Colonic mucosa (tissue), 4 donors: ENCODE results near the gene AUTS2. TPM values are rescaled to one million over a fixed set of nuclear protein-coding genes. Genes with fewer than 3 reads are reported as not detected.

Source experiments
- DNase-seq: peaks from one replicate; pipeline ENCODE4 v3.0.0-alpha.2; 2020
- H3K27ac ChIP-seq: fragments of 200-600 bp; one replicate; pipeline ENCODE4 v1.8.0; 2021
- H3K27me3 ChIP-seq: fragments of 200-600 bp; one replicate; pipeline ENCODE4 v1.8.0; 2021
- H3K36me3 ChIP-seq: fragments of 200-600 bp; one replicate; pipeline ENCODE4 v1.8.0; 2021
- H3K4me1 ChIP-seq: fragments of 200-600 bp; one replicate; pipeline ENCODE4 v1.8.0; 2021; ENCODE audit warnings: mild to moderate bottlenecking
- H3K4me3 ChIP-seq: fragments of 200-600 bp; one replicate; pipeline ENCODE4 v1.8.0; 2021
- H3K9ac ChIP-seq, 2 donors: one replicate each; pipeline ENCODE4 v1.7.0; 2013; ENCODE audit warnings: control low read depth in 2 of 2, low read depth in 2 of 2, low read length in 2 of 2
- H3K9me3 ChIP-seq: fragments of 200-600 bp; one replicate; pipeline ENCODE4 v1.8.0; 2021
- intact Hi-C: fragments of 100-400 bp; cut with DNase I; formaldehyde crosslinking; loops from one replicate; pipeline ENCODE4 v1.14.1; 2022
- total RNA-seq, 2 donors: library from RNA; stranded (reverse); fragmentation: NEBNext Ultra II Directional in 1 of 2; extraction: Animal tissue kit (Norgen Biotek cat#: 25700) in 1 of 2; gene quantifications; one replicate each; pipeline ENCODE4 v1.2.1, GENCODE V29; 2021
- TF ChIP-seq, protein P1 (sequence below): fragments of 200-600 bp; IDR thresholded peaks from one replicate; pipeline ENCODE4 v1.8.0; 2022; ENCODE audit warnings: antibody characterized with exemption, mild to moderate bottlenecking
- donor health status: healthy.
- donor health status: DM: no; HTN: no; CAD: no.
- donor health status: DM: no; HTN: no; CAD: no.

AUTS2 gene
- total RNA-seq, 2 donors from 2014 or later = 39.8 to 42.3 TPM

DNA sequence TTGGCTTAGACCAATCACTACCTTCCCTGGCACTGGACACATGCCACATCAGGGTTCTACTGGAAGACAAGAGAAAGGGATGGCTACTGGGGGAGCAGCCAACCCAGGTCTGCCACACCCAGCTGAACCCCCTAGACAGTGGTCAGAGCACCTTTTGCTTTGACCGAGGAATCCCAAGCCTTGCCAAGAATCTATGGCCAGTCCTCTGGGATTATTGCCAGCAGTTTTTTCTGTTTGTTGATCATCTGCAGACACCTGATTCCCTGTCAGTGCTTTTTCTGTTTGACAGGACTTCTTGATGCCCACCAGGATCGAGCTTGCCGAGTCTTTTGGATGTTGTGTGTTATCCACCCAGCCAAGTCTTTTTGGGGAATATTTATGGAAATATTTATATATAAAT is 1057.4 kb downstream of the AUTS2 start:
- DNase-seq = no peak
- H3K9ac ChIP-seq = no peak overlapping the region
- TF ChIP-seq, protein P1, sequence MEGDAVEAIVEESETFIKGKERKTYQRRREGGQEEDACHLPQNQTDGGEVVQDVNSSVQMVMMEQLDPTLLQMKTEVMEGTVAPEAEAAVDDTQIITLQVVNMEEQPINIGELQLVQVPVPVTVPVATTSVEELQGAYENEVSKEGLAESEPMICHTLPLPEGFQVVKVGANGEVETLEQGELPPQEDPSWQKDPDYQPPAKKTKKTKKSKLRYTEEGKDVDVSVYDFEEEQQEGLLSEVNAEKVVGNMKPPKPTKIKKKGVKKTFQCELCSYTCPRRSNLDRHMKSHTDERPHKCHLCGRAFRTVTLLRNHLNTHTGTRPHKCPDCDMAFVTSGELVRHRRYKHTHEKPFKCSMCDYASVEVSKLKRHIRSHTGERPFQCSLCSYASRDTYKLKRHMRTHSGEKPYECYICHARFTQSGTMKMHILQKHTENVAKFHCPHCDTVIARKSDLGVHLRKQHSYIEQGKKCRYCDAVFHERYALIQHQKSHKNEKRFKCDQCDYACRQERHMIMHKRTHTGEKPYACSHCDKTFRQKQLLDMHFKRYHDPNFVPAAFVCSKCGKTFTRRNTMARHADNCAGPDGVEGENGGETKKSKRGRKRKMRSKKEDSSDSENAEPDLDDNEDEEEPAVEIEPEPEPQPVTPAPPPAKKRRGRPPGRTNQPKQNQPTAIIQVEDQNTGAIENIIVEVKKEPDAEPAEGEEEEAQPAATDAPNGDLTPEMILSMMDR = no peak

DNA sequence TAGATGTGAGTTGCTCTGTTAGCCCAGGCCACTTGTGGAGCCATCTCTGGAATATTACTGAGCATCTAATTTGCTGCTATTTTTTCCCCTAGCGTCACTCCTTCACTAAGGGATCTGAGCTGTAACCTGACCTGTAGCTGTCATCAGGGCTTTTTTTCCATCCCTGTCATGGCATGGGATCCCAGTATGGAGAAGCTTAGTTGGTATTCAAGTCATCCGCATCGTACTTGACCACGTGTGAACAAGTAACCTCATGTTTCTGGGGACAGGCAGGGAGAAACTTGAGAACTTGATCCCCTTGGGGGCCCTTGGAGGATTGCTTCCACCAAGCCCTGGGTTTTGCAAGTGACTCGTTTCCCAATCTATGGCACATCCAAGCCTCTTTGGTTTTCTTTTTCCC is 1059.3 kb downstream of the AUTS2 start:
- no peak for DNase-seq
- Histone ChIP-seq H3K9ac (no peak overlapping the region), H3K27me3 (no peaks in the 10 kb centered on the region), H3K36me3 (no peaks in the 10 kb centered on the region), H3K4me1 (no peaks in the 10 kb centered on the region), H3K9me3 (no peaks in the 10 kb centered on the region), H3K27ac (no peak overlapping the region), H3K4me3 (no peak overlapping the region)
- TF ChIP-seq, protein P1 = no peak
- intact Hi-C loops = no loop called here

More for the DNA sequence above, 1057.4 kb downstream of the AUTS2 start:
- Histone ChIP-seq H3K36me3 (no peaks in the 10 kb centered on the region), H3K27me3 (no peaks in the 10 kb centered on the region), H3K9me3 (no peaks in the 10 kb centered on the region), H3K4me3 (no peak overlapping the region), H3K4me1 (no peaks in the 10 kb centered on the region), H3K27ac (no peak overlapping the region)
- intact Hi-C loops = no loop called here

DNA sequence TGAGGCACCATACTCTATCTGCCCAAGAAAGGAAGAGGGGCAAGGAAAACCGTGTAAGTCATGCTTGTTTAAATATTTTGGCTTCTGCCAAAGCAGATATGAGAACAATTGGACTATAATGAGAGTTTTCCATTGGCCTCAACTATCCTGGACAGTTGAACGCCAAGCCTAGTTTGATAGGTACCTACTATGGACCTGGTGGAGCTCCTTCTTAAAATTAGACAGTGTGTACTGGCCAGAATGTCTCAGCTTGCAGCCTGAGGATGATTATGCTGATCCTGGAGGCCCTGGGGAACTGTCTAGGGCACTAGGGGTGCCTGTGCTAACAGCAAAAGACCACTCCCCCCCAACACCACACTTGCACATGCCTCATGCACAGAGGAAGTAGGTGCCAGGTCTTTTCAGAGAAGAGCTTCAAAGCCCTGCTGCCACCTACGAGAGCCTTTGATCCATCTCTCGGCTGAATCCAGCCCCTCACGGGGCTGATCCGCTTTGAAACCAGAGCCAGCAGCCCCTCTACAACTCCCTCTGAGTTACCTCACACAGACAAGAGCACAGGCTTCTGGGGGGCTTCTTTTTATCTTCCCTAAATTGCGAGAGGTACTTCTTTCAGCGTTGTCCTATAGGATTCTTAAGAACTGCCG is 1059.8 kb downstream of the AUTS2 start:
- Histone ChIP-seq H3K9me3 (no peaks in the 10 kb centered on the region), H3K27ac (no peak overlapping the region), H3K27me3 (no peaks in the 10 kb centered on the region), H3K4me1 (no peaks in the 10 kb centered on the region), H3K36me3 (no peaks in the 10 kb centered on the region), H3K9ac (no peak overlapping the region), H3K4me3 (no peak overlapping the region)
- DNase-seq = no peak
- TF ChIP-seq, protein P1 = no peak
- intact Hi-C loops = no loop called here

DNA sequence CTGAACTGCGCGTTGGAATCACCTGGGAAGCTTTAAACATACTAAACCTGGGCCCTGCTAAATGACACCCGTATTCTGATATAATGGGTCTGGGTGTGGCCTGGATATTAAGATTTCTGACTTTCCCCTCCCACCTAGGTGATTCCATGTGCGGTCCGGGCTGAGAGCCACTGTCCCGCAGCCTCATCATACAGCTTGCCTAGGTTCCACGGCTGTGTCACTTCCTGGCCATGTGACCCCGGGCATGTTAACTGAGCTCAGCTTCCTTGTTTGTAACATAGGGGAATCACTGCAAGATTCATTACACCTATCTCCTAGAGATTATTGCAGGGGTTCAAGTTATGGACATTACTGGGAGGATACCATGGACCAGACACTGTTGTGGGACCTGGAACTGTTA is 1061.0 kb downstream of the AUTS2 start:
- H3K27ac ChIP-seq = no peak overlapping the region
- no peak overlapping the region for H3K4me3 ChIP-seq
- DNase-seq = no peak
- no peak overlapping the region for H3K9ac ChIP-seq
- no peaks in the 10 kb centered on the region for H3K27me3 ChIP-seq
- no peaks in the 10 kb centered on the region for H3K4me1 ChIP-seq
- H3K36me3 ChIP-seq = no peaks in the 10 kb centered on the region
- TF ChIP-seq, protein P1 = no peak
- intact Hi-C loops = no loop called here
- no peaks in the 10 kb centered on the region for H3K9me3 ChIP-seq

DNA sequence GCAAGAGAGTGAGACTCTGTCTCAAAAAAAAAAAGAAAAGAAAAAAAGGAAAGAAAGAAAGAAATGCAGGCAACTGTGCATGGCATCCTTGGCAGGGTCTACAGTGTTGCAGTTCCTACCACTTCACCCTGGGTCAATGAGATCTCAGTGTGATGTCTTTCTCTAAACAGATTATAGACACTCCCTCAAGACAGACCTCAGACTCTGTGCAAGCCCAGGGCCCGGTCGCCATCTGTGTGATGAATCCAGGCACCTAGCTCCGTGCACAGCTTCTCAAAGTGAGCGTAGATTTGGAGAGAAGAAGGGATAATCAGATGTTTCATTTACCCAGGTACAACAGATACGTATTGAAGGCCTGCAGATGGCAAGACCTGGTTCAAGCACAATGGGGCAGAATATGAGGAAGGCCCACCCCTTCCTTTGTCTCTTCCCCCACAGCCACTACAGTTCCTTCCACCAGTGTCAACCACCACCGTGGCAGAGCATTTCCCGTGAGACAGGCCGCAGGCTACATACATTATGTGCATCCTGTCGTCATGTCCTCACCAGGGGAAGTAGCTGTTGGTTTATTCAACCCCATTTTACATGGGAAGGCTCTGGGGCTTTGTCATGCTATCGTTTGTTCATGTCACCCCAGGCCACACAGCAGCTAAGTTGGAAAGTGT is 1062.0 kb downstream of the AUTS2 start:
- Histone ChIP-seq H3K27me3 (no peaks in the 10 kb centered on the region), H3K9ac (no peak overlapping the region), H3K4me1 (no peaks in the 10 kb centered on the region), H3K36me3 (no peaks in the 10 kb centered on the region), H3K9me3 (no peaks in the 10 kb centered on the region), H3K4me3 (no peak overlapping the region), H3K27ac (no peak overlapping the region)
- intact Hi-C loops = no loop called here
- TF ChIP-seq, protein P1 = no peak
- no peak for DNase-seq
